Glutamatergic neuron (in vitro differentiated cells): ENCODE results near the gene MYL9. TPM values are rescaled to one million over a fixed set of nuclear protein-coding genes. Genes with fewer than 3 reads are reported as not detected.

Experiments used
- DNase-seq: peaks from one replicate; pipeline ENCODE4 v3.0.0; 2022
- H3K27ac Mint-ChIP-seq: one replicate; pipeline ENCODE4 v1.8.0; 2020; ENCODE audit warnings: mild to moderate bottlenecking, mixed read lengths, inconsistent platforms; ENCODE audit not compliant: unreplicated experiment
- H3K27me3 Mint-ChIP-seq: one replicate; pipeline ENCODE4 v1.8.0; 2020; ENCODE audit warnings: mild to moderate bottlenecking, moderate library complexity, mixed read lengths, inconsistent platforms; ENCODE audit not compliant: unreplicated experiment
- H3K36me3 Mint-ChIP-seq: one replicate; pipeline ENCODE4 v1.8.0; 2020; ENCODE audit warnings: mild to moderate bottlenecking, mixed read lengths, inconsistent platforms; ENCODE audit not compliant: unreplicated experiment
- H3K4me1 Mint-ChIP-seq: one replicate; pipeline ENCODE4 v1.8.0; 2020; ENCODE audit warnings: mild to moderate bottlenecking, low read depth, mixed read lengths, inconsistent platforms; ENCODE audit not compliant: unreplicated experiment
- H3K4me3 Mint-ChIP-seq: one replicate; pipeline ENCODE4 v1.8.0; 2020; ENCODE audit warnings: mild to moderate bottlenecking, mixed read lengths, inconsistent platforms; ENCODE audit not compliant: unreplicated experiment
- H3K9me3 Mint-ChIP-seq: one replicate; pipeline ENCODE4 v1.8.0; 2020; ENCODE audit warnings: mild to moderate bottlenecking, moderate library complexity, mixed read lengths, inconsistent platforms; ENCODE audit not compliant: unreplicated experiment
- CTCF ChIP-seq: fragments of 200-600 bp; sonication (generic); IDR thresholded peaks from one replicate; pipeline ENCODE4 v1.5.0; 2021; ENCODE audit not compliant: partially characterized antibody, unreplicated experiment
- total RNA-seq: library from RNA; stranded (reverse); fragmentation: NEBNext Ultra II Directional; extraction: Animal tissue kit (Norgen Biotek cat#: 25700); gene quantifications from one replicate; pipeline ENCODE4 v1.2.1, GENCODE V29; 2021; ENCODE audit not compliant: unreplicated experiment

Gene MYL9
- total RNA-seq, 1 donor from 2014 or later: 2.0 TPM

GRCh38 chr20:36525620-36526365, 15.5 kb upstream of the MYL9 start:
- no peak overlapping the region for H3K27ac Mint-ChIP-seq
- peaks cover 8% of the 10 kb centered on the region for H3K4me1 Mint-ChIP-seq
- no peak for TF ChIP-seq CTCF
- no peak overlapping the region for H3K4me3 Mint-ChIP-seq
- H3K36me3 Mint-ChIP-seq: no peaks in the 10 kb centered on the region
- H3K9me3 Mint-ChIP-seq: peaks cover 6% of the 10 kb centered on the region
- no peak for DNase-seq
- peaks cover 9% of the 10 kb centered on the region for H3K27me3 Mint-ChIP-seq

- Mint-ChIP-seq H3K27me3 (peaks cover 9% of the 10 kb centered on the region), H3K9me3 (peaks cover 6% of the 10 kb centered on the region), H3K36me3 (no peaks in the 10 kb centered on the region), H3K4me3 (no peak overlapping the region), H3K4me1 (peaks cover 8% of the 10 kb centered on the region), H3K27ac (no peak overlapping the region)
- TF ChIP-seq CTCF: no peak
- no peak for DNase-seq
These were observed 14.8 kb upstream of the MYL9 start for GRCh38 chr20:36526521-36527011.

- H3K4me1 Mint-ChIP-seq: peaks cover 8% of the 10 kb centered on the region
- no peaks in the 10 kb centered on the region for H3K36me3 Mint-ChIP-seq
- peaks cover 9% of the 10 kb centered on the region for H3K27me3 Mint-ChIP-seq
- H3K9me3 Mint-ChIP-seq: peaks cover 6% of the 10 kb centered on the region
- DNase-seq: no peak
- no peak overlapping the region for H3K4me3 Mint-ChIP-seq
- no peak for TF ChIP-seq CTCF
- peak overlapping the region; percentile 62 for H3K27ac Mint-ChIP-seq
These were observed 13.8 kb upstream of the MYL9 start for GRCh38 chr20:36527331-36528125.

GRCh38 chr20:36528176-36528874, 13.0 kb upstream of the MYL9 start:
- Mint-ChIP-seq H3K4me1 (peaks cover 8% of the 10 kb centered on the region), H3K36me3 (no peaks in the 10 kb centered on the region), H3K27me3 (peaks cover 9% of the 10 kb centered on the region), H3K9me3 (peaks cover 6% of the 10 kb centered on the region), H3K4me3 (no peak overlapping the region), H3K27ac (no peak overlapping the region)
- no peak for DNase-seq
- no peak for TF ChIP-seq CTCF
